ENCODE data around the gene ADGRB2.

The ADGRB2 gene

DNA sequence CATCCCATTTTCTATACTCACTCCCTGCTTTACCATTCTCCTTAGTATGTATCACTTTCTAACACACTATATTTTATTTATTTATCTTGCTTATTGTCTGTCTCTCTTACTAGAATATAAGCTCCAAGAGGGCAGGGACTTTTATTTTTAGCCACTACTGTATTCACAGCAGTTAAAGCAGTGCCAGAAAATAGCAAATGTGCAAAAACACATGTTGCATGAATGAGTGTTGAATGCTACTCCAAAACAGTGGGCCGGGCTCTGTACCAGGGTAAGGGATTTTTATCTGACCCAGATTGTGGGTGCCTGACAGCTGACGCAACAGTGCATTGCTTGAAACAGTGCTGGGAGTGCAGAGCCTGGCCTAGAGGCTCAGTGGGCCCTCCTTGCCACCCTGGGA is 85.0 kb downstream of the ADGRB2 start:
- DNase-seq (ENCODE audit: low spot score) = no peak

DNA sequence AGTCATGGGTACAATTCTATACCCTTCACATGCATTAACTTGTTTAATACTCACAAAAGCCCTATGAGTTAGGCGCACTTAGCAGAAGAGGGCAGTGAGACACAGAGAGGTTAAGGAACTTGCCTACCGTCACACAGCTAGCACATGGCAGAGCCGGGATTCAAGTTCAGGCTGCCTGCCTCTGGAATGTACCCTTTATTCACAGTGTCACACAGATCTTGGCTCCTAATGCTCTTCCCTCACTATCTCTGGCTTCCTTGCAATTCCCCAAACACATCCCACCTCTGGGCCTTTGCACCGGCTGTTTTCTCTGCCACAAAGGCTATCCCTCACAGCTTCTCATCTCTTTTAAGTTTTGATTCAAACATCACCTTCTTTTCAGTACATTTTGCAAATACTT is 85.5 kb downstream of the ADGRB2 start:
- DNase-seq (ENCODE audit: low spot score) = no peak

- no peak for DNase-seq (ENCODE audit: low spot score)
Measured at GRCh38 chr1:31677949-31678348, 86.2 kb downstream of the ADGRB2 start.

GRCh38 chr1:31677401-31677800 is 86.7 kb downstream of the ADGRB2 start:
- no peak for DNase-seq (ENCODE audit: low spot score)

Data from HuH-7.5 (cell line).